ENCODE results near the gene PRKAG3. TPM values are rescaled to one million over a fixed set of nuclear protein-coding genes. Genes with fewer than 3 reads are reported as not detected.

The PRKAG3 gene
- total RNA-seq = not detected

- H3K36me3 ChIP-seq = no peaks in the 10 kb centered on the region
- no peak within 1 kb of the TSS for H3K4me3 ChIP-seq
- peaks cover 0 to 18% (median 6%) of the 10 kb centered on the region in 3 donors for H3K4me1 ChIP-seq
- TF ChIP-seq POLR2AphosphoS5 (IDR thresholded peaks at IDR 0.05) (no peak), CTCF (IDR thresholded peaks at IDR 0.05) (no peak), EP300 (IDR thresholded peaks at IDR 0.05) (no peak), POLR2A (IDR thresholded peaks at IDR 0.05) (no peak)
- no peaks in the 10 kb centered on the region for H3K9me3 ChIP-seq
- H3K27me3 ChIP-seq = peaks cover 77% of the 10 kb centered on the region
- 69% methylated on average over 3 of the region's 18 CpGs; no CpG with 5 or more reads in 1 of the 2 donors for WGBS, 2 donors (ENCODE audit: low coverage in 1 of 2)
- peak within 1 kb of the TSS in 3 of 4 donors; percentile 54 to 70 (median 60) for H3K27ac ChIP-seq
- no peak for ATAC-seq
Measured at GRCh38 chr2:218831378-218831990, at the start of gene PRKAG3. TSS of gene PRKAG3 (minus strand) at chr2:218831803.

DNA sequence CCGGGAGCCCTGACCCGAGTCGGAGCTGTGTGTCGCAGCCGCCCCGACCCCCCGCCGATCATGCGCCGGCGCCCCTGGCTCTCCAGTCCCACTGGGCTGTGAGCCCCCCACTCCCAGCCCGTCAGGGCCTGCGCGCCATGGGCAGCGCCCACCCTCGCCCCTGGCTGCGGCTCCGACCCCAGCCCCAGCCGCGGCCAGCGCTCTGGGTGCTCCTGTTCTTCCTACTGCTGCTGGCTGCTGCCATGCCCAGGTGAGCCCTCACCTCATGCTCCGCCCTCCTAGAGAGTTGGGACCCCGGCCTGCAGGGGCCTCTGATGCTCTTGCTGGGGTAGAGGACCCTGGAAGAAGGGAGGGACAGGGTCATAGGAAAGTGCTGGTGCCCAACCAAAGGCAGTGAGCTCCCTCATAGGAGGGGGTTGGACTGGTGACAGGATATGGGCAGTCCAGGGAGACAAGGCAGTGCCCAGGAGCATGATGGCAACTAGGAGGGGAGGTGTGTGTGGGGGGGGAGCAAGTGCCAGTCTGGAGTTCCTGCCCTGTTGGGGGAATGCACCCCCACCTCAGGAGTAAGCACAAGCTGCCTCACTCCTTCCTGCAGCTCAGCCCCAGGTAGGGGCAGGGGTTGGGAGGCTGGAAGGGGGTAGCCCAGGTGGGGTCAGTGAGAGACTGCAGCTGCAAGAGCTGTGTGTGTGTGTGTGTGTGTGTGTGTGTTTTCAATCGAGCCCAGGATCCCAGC is 49.4 kb upstream of the PRKAG3 start:
- H3K4me1 ChIP-seq = peaks cover 0 to 35% (median 13%) of the 10 kb centered on the region in 3 donors
- peak overlapping the region in 1 of 2 donors; percentile 39 for H3K4me3 ChIP-seq
- H3K9me3 ChIP-seq = no peaks in the 10 kb centered on the region
- H3K27me3 ChIP-seq = peaks cover 93% of the 10 kb centered on the region
- ATAC-seq = no peak
- 20% methylated on average over 1 of the region's 24 CpGs for WGBS, 2 donors (ENCODE audit: low coverage in 1 of 2)
- H3K27ac ChIP-seq = no peak overlapping the region
- TF ChIP-seq POLR2AphosphoS5 (IDR thresholded peaks at IDR 0.05) (no peak), POLR2A (IDR thresholded peaks at IDR 0.05) (peak in 1 of 2 donors; percentile 8)
- no peaks in the 10 kb centered on the region for H3K36me3 ChIP-seq

GRCh38 chr2:218880102-218880858 is 48.7 kb upstream of the PRKAG3 start, which contains the start of gene WNT10A:
TSS of gene WNT10A (plus strand) at chr2:218880852. CDS start at chr2:218880996, 144 bp downstream.
- ATAC-seq = no peak
- Histone ChIP-seq H3K4me3 (peak within 1 kb of the TSS in 1 of 2 donors; percentile 39), H3K4me1 (peaks cover 0 to 35% (median 13%) of the 10 kb centered on the region in 3 donors), H3K27ac (no peak within 1 kb of the TSS), H3K9me3 (no peaks in the 10 kb centered on the region), H3K36me3 (no peaks in the 10 kb centered on the region), H3K27me3 (peaks cover 98% of the 10 kb centered on the region)
- WGBS, 2 donors (ENCODE audit: low coverage in 1 of 2) = 2% methylated on average over 11 of the region's 58 CpGs; no CpG with 5 or more reads in 1 of the 2 donors
- TF ChIP-seq POLR2A (IDR thresholded peaks at IDR 0.05) = no peak
- no peak for TF ChIP-seq EP300 (IDR thresholded peaks at IDR 0.05)
- no peak for TF ChIP-seq CTCF (IDR thresholded peaks at IDR 0.05)
- no peak for TF ChIP-seq POLR2AphosphoS5 (IDR thresholded peaks at IDR 0.05)

DNA sequence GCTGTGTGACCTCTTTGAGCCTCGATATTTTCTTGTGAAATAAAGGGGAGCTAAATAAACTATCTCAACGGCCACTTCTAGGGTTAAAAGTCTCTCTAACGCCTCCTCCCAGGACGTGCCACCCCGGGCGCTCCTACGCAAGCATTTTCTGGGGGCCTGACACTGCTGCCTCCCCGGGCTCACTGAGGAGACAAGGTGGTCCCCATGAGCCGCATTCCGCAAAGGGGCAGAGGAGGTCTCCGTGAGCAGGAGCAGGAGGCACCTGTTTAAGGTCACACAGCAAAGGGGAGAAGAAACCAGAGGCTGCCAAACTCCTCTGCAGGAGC is 48.1 kb upstream of the PRKAG3 start:
- 17% methylated on average over 2 of the region's 11 CpGs; no CpG with 5 or more reads in 1 of the 2 donors for WGBS, 2 donors (ENCODE audit: low coverage in 1 of 2)
- peak overlapping the region in 1 of 2 donors; percentile 39 for H3K4me3 ChIP-seq
- TF ChIP-seq EP300 (IDR thresholded peaks at IDR 0.05) (no peak), CTCF (IDR thresholded peaks at IDR 0.05) (no peak), POLR2AphosphoS5 (IDR thresholded peaks at IDR 0.05) (no peak), POLR2A (IDR thresholded peaks at IDR 0.05) (no peak)
- no peaks in the 10 kb centered on the region for H3K9me3 ChIP-seq
- H3K27ac ChIP-seq = no peak overlapping the region
- H3K4me1 ChIP-seq = peaks cover 0 to 35% (median 13%) of the 10 kb centered on the region in 3 donors
- no peaks in the 10 kb centered on the region for H3K36me3 ChIP-seq
- ATAC-seq = no peak
- H3K27me3 ChIP-seq = peaks cover 100% of the 10 kb centered on the region
